Activated naive CD8-positive, alpha-beta T cell (primary cell): Measurements from ENCODE around the gene FBXO46.

Experiments
- H3K27ac Mint-ChIP-seq: one replicate; pipeline ENCODE4 v1.8.0; 2021; ENCODE audit warnings: mixed read lengths
- H3K27me3 Mint-ChIP-seq: one replicate; pipeline ENCODE4 v1.8.0; 2021; ENCODE audit warnings: mixed read lengths
- H3K36me3 Mint-ChIP-seq: one replicate; pipeline ENCODE4 v1.8.0; 2021; ENCODE audit warnings: mixed read lengths
- H3K4me1 Mint-ChIP-seq: one replicate; pipeline ENCODE4 v1.8.0; 2021; ENCODE audit warnings: low read depth, mixed read lengths
- H3K4me3 Mint-ChIP-seq: one replicate; pipeline ENCODE4 v1.8.0; 2021; ENCODE audit warnings: mild to moderate bottlenecking, mixed read lengths
- H3K9me3 Mint-ChIP-seq: one replicate; pipeline ENCODE4 v1.8.0; 2021; ENCODE audit warnings: low read depth, mixed read lengths

FBXO46 gene

DNA sequence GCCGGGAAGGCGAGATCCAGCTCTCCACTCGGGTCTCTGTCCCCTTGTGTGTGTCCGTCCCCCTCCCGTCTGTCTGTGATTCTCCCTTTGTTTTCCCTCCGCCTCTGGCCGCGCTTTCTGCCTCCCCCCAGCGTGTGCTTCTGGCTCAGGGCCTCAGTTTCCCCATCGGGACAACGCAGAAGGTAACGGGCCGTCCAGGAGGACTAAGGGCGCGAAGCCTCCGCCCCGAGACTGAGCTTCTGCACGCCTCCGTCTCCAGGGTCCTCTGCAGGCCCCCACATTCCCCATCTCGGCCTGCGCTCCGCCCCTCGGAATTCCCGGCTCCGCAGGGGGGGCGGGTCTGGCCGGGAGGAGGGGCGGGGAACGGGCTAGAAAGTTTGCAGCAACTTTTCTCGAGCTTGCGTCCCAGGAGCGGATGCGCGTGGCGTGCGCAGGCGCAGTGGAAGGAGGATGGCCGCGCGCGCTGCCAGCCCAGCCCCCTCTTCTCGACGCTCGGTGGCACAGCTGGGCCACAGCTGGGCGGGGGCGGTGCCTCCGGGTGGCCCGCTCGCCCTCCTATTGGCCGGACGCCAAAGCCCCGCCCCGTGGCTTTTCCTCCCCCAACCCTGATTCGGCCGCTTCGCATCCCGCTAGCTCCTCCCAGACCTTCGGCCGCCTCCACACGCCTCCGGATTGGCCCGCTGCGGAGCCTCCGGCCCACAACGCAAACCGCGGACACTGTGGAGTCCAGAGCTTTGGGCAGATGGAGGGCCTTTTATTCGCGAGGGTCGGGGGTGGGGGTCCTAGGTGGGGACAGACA is 38.5 kb upstream of the FBXO46 start, which contains the start of gene SIX5:
Gene SIX5 (minus strand): TSS at position 269 of the 799 bp plus-strand sequence. CDS start 408 bp downstream, outside the sequence.
- Mint-ChIP-seq H3K27me3 (peaks cover 2% of the 10 kb centered on the region), H3K4me3 (peak within 1 kb of the TSS; percentile 83), H3K36me3 (no peaks in the 10 kb centered on the region), H3K4me1 (peaks cover 6% of the 10 kb centered on the region), H3K27ac (peak within 1 kb of the TSS; percentile 41), H3K9me3 (no peaks in the 10 kb centered on the region)

GRCh38 chr19:45768655-45768983 is 37.9 kb upstream of the FBXO46 start:
- H3K36me3 Mint-ChIP-seq, result no peaks in the 10 kb centered on the region
- H3K27ac Mint-ChIP-seq, result no peak overlapping the region

GRCh38 chr19:45767881-45768654 is 37.4 kb upstream of the FBXO46 start:
- Mint-ChIP-seq H3K4me1 (peaks cover 6% of the 10 kb centered on the region), H3K4me3 (peak overlapping the region; percentile 72), H3K36me3 (no peaks in the 10 kb centered on the region), H3K27me3 (peaks cover 2% of the 10 kb centered on the region), H3K9me3 (no peaks in the 10 kb centered on the region), H3K27ac (no peak overlapping the region)

More at GRCh38 chr19:45768655-45768983, 37.9 kb upstream of the FBXO46 start:
- Mint-ChIP-seq H3K9me3 (no peaks in the 10 kb centered on the region), H3K4me1 (peaks cover 6% of the 10 kb centered on the region), H3K4me3 (peak overlapping the region; percentile 83), H3K27me3 (peaks cover 2% of the 10 kb centered on the region)

DNA sequence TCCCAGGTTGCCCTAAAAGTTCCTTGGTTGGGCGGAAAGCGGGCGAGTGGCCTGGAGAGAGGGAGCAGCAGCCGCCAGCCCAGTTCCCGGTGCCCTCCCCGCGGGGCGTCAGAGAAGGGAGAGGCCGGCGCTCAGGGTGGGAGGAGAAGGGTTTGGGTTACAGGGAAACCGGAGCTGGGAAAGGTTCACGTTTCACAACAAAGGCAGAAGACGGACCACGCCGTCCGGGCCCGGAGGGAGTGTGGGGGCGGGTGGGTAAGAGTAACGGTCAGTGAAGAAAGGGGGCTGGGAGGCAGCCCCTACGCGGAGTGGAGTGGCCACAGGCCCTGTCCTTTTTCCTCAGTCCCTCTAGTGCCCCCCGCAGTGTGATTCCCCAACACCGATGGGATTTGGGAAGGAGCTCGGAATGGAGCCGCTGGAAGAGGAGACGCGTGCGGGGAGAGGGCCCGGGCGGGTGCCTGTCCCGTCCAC is 36.7 kb upstream of the FBXO46 start:
- Mint-ChIP-seq H3K27me3 (peaks cover 2% of the 10 kb centered on the region), H3K4me3 (peak overlapping the region; percentile 53), H3K27ac (no peak overlapping the region), H3K9me3 (no peaks in the 10 kb centered on the region), H3K4me1 (peaks cover 6% of the 10 kb centered on the region), H3K36me3 (no peaks in the 10 kb centered on the region)

DNA sequence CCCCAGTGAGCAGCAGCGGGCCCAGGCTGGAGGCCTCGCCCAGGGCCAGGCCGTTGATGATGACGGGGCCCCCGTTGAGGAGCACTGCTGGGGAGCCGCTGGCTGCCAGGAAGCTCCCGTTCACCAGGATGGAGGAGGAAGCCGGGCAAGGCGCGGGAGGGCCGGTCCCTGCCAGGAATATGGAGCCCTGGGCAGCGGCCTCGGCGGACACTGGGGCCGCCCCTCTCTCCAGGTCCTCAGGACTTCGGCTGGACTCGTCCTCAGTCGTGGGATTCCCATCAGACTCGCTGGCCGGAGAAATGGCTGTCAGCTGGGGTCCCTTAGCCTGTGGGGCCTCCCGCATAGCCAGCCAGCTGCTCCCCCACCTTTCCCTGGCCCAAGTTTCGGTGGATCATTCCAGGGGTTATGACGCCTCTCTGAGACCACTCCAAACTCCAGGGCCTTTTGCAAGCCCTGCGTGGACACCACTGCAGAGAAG is 36.2 kb upstream of the FBXO46 start:
- H3K27ac Mint-ChIP-seq, result no peak overlapping the region
- H3K27me3 Mint-ChIP-seq, result peaks cover 2% of the 10 kb centered on the region
- H3K4me3 Mint-ChIP-seq, result peak overlapping the region; percentile 53
- no peaks in the 10 kb centered on the region for H3K9me3 Mint-ChIP-seq
- no peaks in the 10 kb centered on the region for H3K36me3 Mint-ChIP-seq
- H3K4me1 Mint-ChIP-seq, result peaks cover 6% of the 10 kb centered on the region

GRCh38 chr19:45766296-45766868 is 35.7 kb upstream of the FBXO46 start:
- no peak overlapping the region for H3K27ac Mint-ChIP-seq
- H3K4me1 Mint-ChIP-seq, result peaks cover 6% of the 10 kb centered on the region
- H3K4me3 Mint-ChIP-seq, result no peak overlapping the region
- no peaks in the 10 kb centered on the region for H3K36me3 Mint-ChIP-seq
- H3K27me3 Mint-ChIP-seq, result peaks cover 2% of the 10 kb centered on the region
- H3K9me3 Mint-ChIP-seq, result no peaks in the 10 kb centered on the region

DNA sequence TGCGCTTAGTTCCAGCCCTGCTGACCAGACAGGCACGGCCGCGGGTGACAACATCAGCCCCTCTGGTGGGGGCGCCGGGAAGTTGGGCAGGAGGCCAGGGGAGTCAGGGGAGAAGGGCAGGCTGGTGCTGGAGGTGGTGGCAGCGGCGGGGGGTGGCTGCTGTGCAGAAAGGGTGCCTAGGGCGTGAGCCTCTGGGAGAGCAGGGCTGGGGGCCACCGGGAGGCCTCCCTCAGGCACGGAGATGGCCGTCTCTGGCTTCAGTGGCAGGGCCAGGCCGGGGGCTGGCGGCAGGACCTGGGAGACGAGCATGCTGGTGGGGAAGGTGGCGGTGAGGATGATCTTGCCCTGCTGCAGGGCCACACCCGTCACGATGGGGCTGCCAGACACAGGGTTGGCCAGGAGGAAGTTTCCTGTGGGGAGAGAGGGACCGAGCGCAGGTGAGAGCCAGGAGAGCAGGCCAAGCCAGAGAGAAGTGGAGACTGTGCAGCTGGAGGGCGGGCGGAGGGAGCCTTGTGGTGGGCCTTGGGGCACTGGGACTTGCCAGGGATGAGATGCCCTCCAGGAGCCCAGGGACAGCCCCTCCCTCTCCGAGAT is 35.1 kb upstream of the FBXO46 start:
- Mint-ChIP-seq H3K4me1 (peaks cover 6% of the 10 kb centered on the region), H3K4me3 (no peak overlapping the region), H3K27me3 (peaks cover 2% of the 10 kb centered on the region), H3K36me3 (no peaks in the 10 kb centered on the region), H3K27ac (no peak overlapping the region), H3K9me3 (no peaks in the 10 kb centered on the region)

- H3K36me3 Mint-ChIP-seq, result no peaks in the 10 kb centered on the region
- no peak overlapping the region for H3K27ac Mint-ChIP-seq
- H3K4me3 Mint-ChIP-seq, result no peak overlapping the region
- peaks cover 4% of the 10 kb centered on the region for H3K4me1 Mint-ChIP-seq
- peaks cover 2% of the 10 kb centered on the region for H3K27me3 Mint-ChIP-seq
- no peaks in the 10 kb centered on the region for H3K9me3 Mint-ChIP-seq
Observed at GRCh38 chr19:45764945-45765701, 34.4 kb upstream of the FBXO46 start.

DNA sequence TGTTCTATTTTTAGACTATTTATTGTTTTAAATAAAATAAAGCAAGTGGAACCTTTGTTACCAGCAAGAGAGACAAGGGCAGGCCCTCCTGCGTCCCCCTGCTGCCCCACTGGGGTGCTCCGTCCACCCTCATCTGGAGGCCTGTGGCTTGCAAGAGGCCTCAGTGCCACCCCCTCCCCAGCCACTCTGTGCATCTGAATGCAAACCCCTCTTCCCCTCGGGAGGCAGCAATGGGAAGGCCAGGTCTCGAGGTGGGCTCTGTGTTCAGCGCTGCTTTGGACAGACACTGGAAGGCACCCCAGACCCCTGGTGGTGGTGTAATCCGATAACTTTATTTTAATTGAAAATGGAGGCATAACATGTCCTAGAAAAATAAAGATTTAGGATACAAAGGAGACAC is 33.8 kb upstream of the FBXO46 start:
- Mint-ChIP-seq H3K36me3 (no peaks in the 10 kb centered on the region), H3K4me3 (no peak overlapping the region), H3K27me3 (peaks cover 2% of the 10 kb centered on the region), H3K4me1 (peaks cover 2% of the 10 kb centered on the region), H3K9me3 (no peaks in the 10 kb centered on the region), H3K27ac (no peak overlapping the region)

DNA sequence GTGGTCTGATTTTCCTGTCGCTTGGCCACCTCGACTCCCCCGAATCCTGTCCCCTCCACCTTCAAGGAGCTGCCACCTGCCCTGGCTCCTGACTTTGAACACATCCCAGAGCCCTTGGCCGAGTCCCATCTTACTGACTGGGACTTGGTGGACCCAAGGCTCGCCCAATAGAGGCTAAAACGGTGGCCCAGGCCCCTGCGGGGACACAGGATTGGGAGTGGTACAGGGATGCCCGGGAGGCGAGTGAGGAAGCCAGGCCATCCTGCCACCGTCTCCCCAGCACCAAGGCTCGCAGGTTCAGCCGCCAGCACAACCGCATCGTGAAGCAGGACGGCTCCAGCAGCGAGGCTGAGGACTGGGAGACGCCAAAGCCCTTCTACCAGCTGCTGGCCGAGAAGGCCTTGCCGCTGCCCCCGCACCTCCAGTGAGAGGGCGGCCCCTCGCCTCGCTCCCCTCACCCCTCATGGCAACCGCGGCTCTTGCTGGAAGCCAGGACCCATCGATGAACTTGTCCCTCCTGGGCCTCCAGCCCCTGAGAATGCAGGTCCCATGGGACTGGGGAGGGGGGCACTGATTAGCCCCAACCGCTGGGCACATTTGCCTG is 33.1 kb upstream of the FBXO46 start:
- peaks cover 1% of the 10 kb centered on the region for H3K4me1 Mint-ChIP-seq

DNA sequence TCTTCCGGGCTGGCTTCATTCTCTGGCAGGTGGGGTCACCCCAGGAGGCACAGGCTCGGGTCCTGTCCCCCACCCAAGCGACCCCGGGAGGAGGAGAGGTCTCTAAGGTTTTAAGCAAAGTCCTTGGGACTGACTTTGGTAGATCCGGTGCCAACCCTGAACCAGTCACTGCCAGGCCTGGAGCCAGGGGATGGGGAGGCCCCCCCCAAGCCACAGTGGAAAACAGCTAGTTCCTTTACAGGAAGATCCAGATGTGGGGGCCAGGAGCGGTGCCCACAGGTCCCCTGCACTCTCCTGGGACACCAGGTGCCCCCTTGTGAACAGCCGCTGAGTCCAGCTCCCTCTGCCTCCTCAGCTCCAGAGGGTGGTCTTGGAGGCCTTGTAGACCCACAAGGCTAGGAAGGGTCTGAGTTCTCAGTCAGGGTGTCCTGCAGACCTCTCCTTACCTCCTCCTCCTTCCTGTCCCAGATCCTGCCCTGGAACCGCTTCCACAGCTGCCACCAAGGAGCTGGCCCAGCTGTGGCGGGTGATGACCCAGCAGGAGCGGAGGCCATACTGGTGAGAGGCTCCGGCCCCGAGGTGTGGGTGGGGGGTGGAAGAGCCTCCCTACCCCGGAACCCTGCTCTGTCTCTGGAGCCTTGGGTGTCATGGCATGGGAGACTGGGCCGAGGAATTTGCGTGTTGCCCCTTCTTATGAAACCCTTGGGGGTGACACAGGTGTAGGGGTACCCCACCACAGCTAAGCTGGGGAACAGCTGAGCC is 32.4 kb upstream of the FBXO46 start:
- Mint-ChIP-seq H3K4me3 (no peak overlapping the region), H3K27me3 (peaks cover 2% of the 10 kb centered on the region), H3K9me3 (no peaks in the 10 kb centered on the region), H3K27ac (no peak overlapping the region), H3K4me1 (peaks cover under 1% of the 10 kb centered on the region), H3K36me3 (no peaks in the 10 kb centered on the region)

More for the DNA sequence above, 33.1 kb upstream of the FBXO46 start:
- H3K27me3 Mint-ChIP-seq, result peaks cover 2% of the 10 kb centered on the region
- no peak overlapping the region for H3K27ac Mint-ChIP-seq
- H3K4me3 Mint-ChIP-seq, result no peak overlapping the region
- H3K9me3 Mint-ChIP-seq, result no peaks in the 10 kb centered on the region
- no peaks in the 10 kb centered on the region for H3K36me3 Mint-ChIP-seq

GRCh38 chr19:45761714-45762113 is 31.0 kb upstream of the FBXO46 start:
- H3K9me3 Mint-ChIP-seq, result no peaks in the 10 kb centered on the region

DNA sequence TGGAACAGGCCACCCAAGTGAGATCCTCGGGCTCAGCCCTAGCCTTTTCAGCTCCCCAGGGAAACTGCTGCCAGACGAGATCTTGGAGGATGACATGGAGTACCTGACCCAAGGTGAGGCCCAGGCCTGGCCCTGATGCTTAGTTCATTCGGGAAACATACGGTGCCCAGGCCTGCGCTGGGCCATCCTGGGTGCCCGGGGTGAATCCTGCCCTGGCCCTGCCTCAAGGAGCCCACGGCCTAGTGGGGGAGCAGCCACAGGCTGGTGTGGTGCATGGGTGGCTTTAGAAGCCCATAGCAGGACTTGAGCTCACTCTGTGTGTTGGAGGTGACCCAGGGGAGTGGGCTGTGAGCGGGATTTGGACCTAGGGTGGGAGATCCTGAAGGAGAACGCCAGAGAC is 28.2 kb upstream of the FBXO46 start:
- no peaks in the 10 kb centered on the region for H3K4me1 Mint-ChIP-seq
- H3K36me3 Mint-ChIP-seq, result no peaks in the 10 kb centered on the region
- no peak overlapping the region for H3K27ac Mint-ChIP-seq
- H3K4me3 Mint-ChIP-seq, result no peak overlapping the region
- H3K9me3 Mint-ChIP-seq, result no peaks in the 10 kb centered on the region
- H3K27me3 Mint-ChIP-seq, result no peaks in the 10 kb centered on the region

More at GRCh38 chr19:45761714-45762113, 31.0 kb upstream of the FBXO46 start:
- Mint-ChIP-seq H3K36me3 (no peaks in the 10 kb centered on the region), H3K27me3 (peaks cover 2% of the 10 kb centered on the region), H3K27ac (no peak overlapping the region), H3K4me1 (no peaks in the 10 kb centered on the region), H3K4me3 (no peak overlapping the region)
